Gastroesophageal sphincter (tissue), 3 donors: Measurements from ENCODE around the gene E2F4.

Experiments used
- CTCF ChIP-seq, 4 experiments: fragments of 200-600 bp in 2 of 4; fragments of 450-650 bp in 2 of 4; sonication (generic) in 1 of 4; IDR thresholded peaks; one replicate each; pipeline ENCODE4 v1.5.1; 2017 to 2019; ENCODE audit warnings: antibody characterized with exemption in 4 of 4, mild to moderate bottlenecking in 2 of 4, moderate library complexity in 2 of 4
- EP300 ChIP-seq: sonication (generic); formaldehyde crosslinking; IDR thresholded peaks from one replicate; pipeline ENCODE4 v1.6.1; 2017; ENCODE audit warnings: antibody characterized with exemption, mild to moderate bottlenecking

GRCh38 chr16:67177743-67178699 lies 13.9 kb upstream of the E2F4 start:
- TF ChIP-seq CTCF (IDR thresholded peaks at IDR 0.05) (peak in 3 of 4 experiments; percentile 29 to 45 (median 40)), EP300 (no peak)
